Fibroblast of lung (primary cell): ENCODE results near the gene ZBP1. TPM values are rescaled to one million over a fixed set of nuclear protein-coding genes. Genes with fewer than 3 reads are reported as not detected.

ENCODE experiments used
- DNase-seq, 2 donors: peaks; one replicate each; pipeline versions ENCODE4 v3.0.0 to v3.0.0-alpha.2; 2010; ENCODE audit warnings: low read depth in 2 of 2
- H2AFZ ChIP-seq: 2 replicates; pipeline ENCODE4 v1.5.1; 2012; ENCODE audit warnings: low read length, control low read depth, inconsistent platforms
- H3K27ac ChIP-seq: 2 replicates; pipeline ENCODE4 v1.5.1; 2011; ENCODE audit warnings: low read length, control low read depth; ENCODE audit not compliant: insufficient read depth
- H3K27me3 ChIP-seq: 2 replicates; pipeline ENCODE4 v1.5.1; 2011; ENCODE audit warnings: mild to moderate bottlenecking, low read length; ENCODE audit not compliant: control insufficient read depth, insufficient read depth
- H3K36me3 ChIP-seq: 2 replicates; pipeline ENCODE4 v1.5.1; 2011; ENCODE audit warnings: low read length; ENCODE audit not compliant: control insufficient read depth, insufficient read depth
- H3K4me1 ChIP-seq: 2 replicates; pipeline ENCODE4 v1.5.1; 2011; ENCODE audit warnings: low read length; ENCODE audit not compliant: control insufficient read depth, insufficient read depth; ENCODE audit errors: extremely low read depth
- H3K4me2 ChIP-seq: 2 replicates; pipeline ENCODE4 v1.5.1; 2011; ENCODE audit warnings: low read length, control low read depth; ENCODE audit not compliant: insufficient read depth; ENCODE audit errors: extremely low read depth
- H3K4me3 ChIP-seq, 4 experiments: fragments of 200-600 bp in 1 of 4; sonication (generic) in 1 of 4; replicated peaks in 1 of 4; 2 replicates each; pipeline ENCODE4 v1.5.1; 2011 to 2016; ENCODE audit warnings: low read length in 4 of 4, low read depth in 3 of 4, mild to moderate bottlenecking in 3 of 4, control low read depth in 2 of 4, inconsistent platforms in 1 of 4, mixed read lengths in 1 of 4; ENCODE audit not compliant: insufficient read depth in 1 of 4; ENCODE audit errors: control extremely low read depth in 1 of 4
- H3K79me2 ChIP-seq: 2 replicates; pipeline ENCODE4 v1.5.1; 2012; ENCODE audit warnings: mild to moderate bottlenecking, low read length, inconsistent platforms; ENCODE audit not compliant: control insufficient read depth, insufficient read depth
- H3K9ac ChIP-seq: 2 replicates; pipeline ENCODE4 v1.5.1; 2011; ENCODE audit warnings: mild to moderate bottlenecking, low read length, control low read depth; ENCODE audit not compliant: insufficient read depth
- H3K9me3 ChIP-seq: 2 replicates; pipeline ENCODE4 v1.5.1; 2012; ENCODE audit warnings: low read depth, low read length; ENCODE audit not compliant: control insufficient read depth, insufficient read depth
- H4K20me1 ChIP-seq: 2 replicates; pipeline ENCODE4 v1.5.1; 2011; ENCODE audit warnings: low read length; ENCODE audit not compliant: control insufficient read depth, insufficient read depth; ENCODE audit errors: extremely low read depth
- CTCF ChIP-seq, 2 donors: IDR thresholded peaks in 1 of 2; conservative IDR thresholded peaks in 1 of 2; 1 replicate in 1 of 2; 2 replicates in 1 of 2; pipeline ENCODE4 v1.5.1; 2011 to 2012; ENCODE audit warnings: low read length in 2 of 2, control low read depth in 1 of 2, inconsistent platforms in 1 of 2, low read depth in 1 of 2, mild to moderate bottlenecking in 1 of 2
- EZH2 ChIP-seq: IDR thresholded peaks from 2 replicates; pipeline ENCODE4 v1.5.1; 2012; ENCODE audit warnings: low read length, control low read depth, mild to moderate bottlenecking; ENCODE audit errors: missing control alignments
- polyA plus RNA-seq, 2 donors: library from polyadenylated mRNA; depleted of rRNA in 1 of 2; stranded (reverse) in 1 of 2; unstranded in 1 of 2; fragments of >200 nt; gene quantifications; 2 replicates each; pipeline ENCODE4 v1.2.1, GENCODE V29; 2011 to 2012; ENCODE audit warnings: missing spikeins in 1 of 2
- total RNA-seq: library from RNA; depleted of rRNA; stranded (reverse); fragments of >200 nt; gene quantifications from 2 replicates; pipeline ENCODE4 v1.2.1, GENCODE V29; 2014

The ZBP1 gene
- total and polyA plus RNA-seq, 2 donors (not counting 1 experiment from before 2014, with no cell fraction given) = not detected

DNA sequence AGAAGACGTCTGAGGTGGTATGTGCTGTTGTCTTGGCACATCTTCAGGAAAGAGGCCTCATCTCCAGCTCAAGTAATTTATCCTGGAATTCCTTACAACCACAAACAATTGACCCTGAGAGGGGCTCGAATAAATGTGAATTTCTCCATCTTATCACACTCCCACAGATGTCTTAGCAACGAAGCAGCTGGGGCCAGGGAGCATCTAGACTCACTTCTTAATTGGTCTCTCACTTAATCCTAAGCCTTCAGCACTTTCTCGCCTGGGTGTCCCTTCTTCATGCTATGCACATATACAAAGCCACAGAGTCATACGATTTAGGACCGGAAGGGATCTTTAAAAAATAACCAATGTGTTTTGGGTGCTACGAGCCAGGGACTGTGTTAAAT lies 32.2 kb downstream of the ZBP1 start:
- Histone ChIP-seq H3K4me1 (no peaks in the 10 kb centered on the region), H3K9me3 (no peaks in the 10 kb centered on the region), H3K36me3 (no peaks in the 10 kb centered on the region), H3K79me2 (no peaks in the 10 kb centered on the region), H2AFZ (no peak overlapping the region), H3K27me3 (no peaks in the 10 kb centered on the region), H3K4me2 (no peak overlapping the region), H3K4me3 (no peak overlapping the region), H3K9ac (no peak overlapping the region), H3K27ac (no peak overlapping the region), H4K20me1 (no peaks in the 10 kb centered on the region)
- no peak for DNase-seq
- TF ChIP-seq CTCF (conservative IDR thresholded peaks at IDR 0.05 in 1 of 2, IDR thresholded peaks at IDR 0.05 in 1 of 2; ENCODE audit: low read depth in 1 of 2, low read length in 2 of 2) (no peak), EZH2 (no peak)

- Histone ChIP-seq H2AFZ (no peak overlapping the region), H3K9me3 (no peaks in the 10 kb centered on the region), H4K20me1 (no peaks in the 10 kb centered on the region), H3K36me3 (no peaks in the 10 kb centered on the region), H3K9ac (no peak overlapping the region), H3K79me2 (no peaks in the 10 kb centered on the region), H3K4me2 (no peak overlapping the region), H3K4me1 (no peaks in the 10 kb centered on the region), H3K27me3 (no peaks in the 10 kb centered on the region), H3K4me3 (no peak overlapping the region), H3K27ac (no peak overlapping the region)
- no peak for DNase-seq
- TF ChIP-seq EZH2 (no peak), CTCF (conservative IDR thresholded peaks at IDR 0.05 in 1 of 2, IDR thresholded peaks at IDR 0.05 in 1 of 2; ENCODE audit: low read depth in 1 of 2, low read length in 2 of 2) (no peak)
Measured at GRCh38 chr20:57587278-57587988, 32.8 kb downstream of the ZBP1 start.

DNA sequence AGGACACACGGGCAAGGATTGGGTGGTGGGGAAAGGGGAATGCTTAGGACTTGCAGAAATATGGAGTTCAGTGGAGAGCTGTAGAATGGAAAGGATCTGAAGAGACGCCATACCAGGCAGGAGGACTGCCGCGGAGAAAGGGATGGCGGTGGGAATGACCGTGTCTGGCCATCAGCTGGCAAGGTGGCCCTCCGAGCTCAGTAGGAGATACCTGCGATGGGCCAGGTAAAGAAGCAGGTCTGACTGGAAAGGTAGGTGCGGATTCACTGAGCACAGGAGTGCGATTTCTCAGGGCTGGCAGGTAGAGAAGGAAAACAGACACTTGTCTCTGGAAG lies 33.3 kb downstream of the ZBP1 start:
- H3K4me3 ChIP-seq = no peak overlapping the region
- no peaks in the 10 kb centered on the region for H3K4me1 ChIP-seq
- H3K27me3 ChIP-seq = no peaks in the 10 kb centered on the region
- H3K9me3 ChIP-seq = no peaks in the 10 kb centered on the region
- no peak overlapping the region for H3K9ac ChIP-seq
- H3K27ac ChIP-seq = no peak overlapping the region
- no peaks in the 10 kb centered on the region for H4K20me1 ChIP-seq
- H3K36me3 ChIP-seq = no peaks in the 10 kb centered on the region
- DNase-seq = no peak
- no peaks in the 10 kb centered on the region for H3K79me2 ChIP-seq
- H3K4me2 ChIP-seq = no peak overlapping the region
- H2AFZ ChIP-seq = no peak overlapping the region
- TF ChIP-seq EZH2 (no peak), CTCF (conservative IDR thresholded peaks at IDR 0.05 in 1 of 2, IDR thresholded peaks at IDR 0.05 in 1 of 2; ENCODE audit: low read depth in 1 of 2, low read length in 2 of 2) (no peak)
